Measurements from ENCODE around the gene RRAS.

The RRAS gene

GRCh38 chr19:49589502-49589905, 50.4 kb downstream of the RRAS start:
- H3K4me3 ChIP-seq (replicated peaks; ENCODE audit: low read depth, low read length), result no peak overlapping the region
- no peak for TF ChIP-seq CTCF (IDR thresholded peaks at IDR 0.05; ENCODE audit: low read length, missing control alignments)
- no peak for DNase-seq (ENCODE audit: low read depth)

GRCh38 chr19:49588365-49589122, 51.4 kb downstream of the RRAS start:
- no peak for DNase-seq (ENCODE audit: low read depth)
- no peak overlapping the region for H3K4me3 ChIP-seq (replicated peaks; ENCODE audit: low read depth, low read length)
- TF ChIP-seq CTCF (IDR thresholded peaks at IDR 0.05; ENCODE audit: low read length, missing control alignments), result no peak

GRCh38 chr19:49587227-49587626, 52.7 kb downstream of the RRAS start:
- DNase-seq (ENCODE audit: low read depth), result no peak
- no peak for TF ChIP-seq CTCF (IDR thresholded peaks at IDR 0.05; ENCODE audit: low read length, missing control alignments)
- no peak overlapping the region for H3K4me3 ChIP-seq (replicated peaks; ENCODE audit: low read depth, low read length)
